ENCODE results near the gene OSBPL1A. TPM values are rescaled to one million over a fixed set of nuclear protein-coding genes. Genes with fewer than 3 reads are reported as not detected.

Gene OSBPL1A
- total RNA-seq, 2 donors from 2014 or later: 29.7 to 36.9 TPM

- no peak for DNase-seq
- H3K36me3 Mint-ChIP-seq (ENCODE audit: low read depth): peaks cover 13% of the 10 kb centered on the region
- Histone ChIP-seq H3K9me3 (ENCODE audit: control insufficient read depth, low read length) (peaks cover 7% of the 10 kb centered on the region), H3K9ac (ENCODE audit: extremely low read depth, low read length, poor library complexity, severe bottlenecking) (no peak overlapping the region), H3K27me3 (ENCODE audit: control insufficient read depth, insufficient read depth, low read length, poor library complexity, severe bottlenecking) (no peaks in the 10 kb centered on the region), H3K4me3 (ENCODE audit: low read length) (no peak overlapping the region), H3K27ac (ENCODE audit: low read depth, low read length) (no peak overlapping the region), H3K4me1 (ENCODE audit: control insufficient read depth, insufficient read depth, low read length) (peaks cover 3% of the 10 kb centered on the region), H3K36me3 (ENCODE audit: control insufficient read depth, insufficient read depth, low read length) (no peaks in the 10 kb centered on the region)
- peaks cover 4% of the 10 kb centered on the region for H3K4me1 Mint-ChIP-seq
- TF ChIP-seq, protein P1, sequence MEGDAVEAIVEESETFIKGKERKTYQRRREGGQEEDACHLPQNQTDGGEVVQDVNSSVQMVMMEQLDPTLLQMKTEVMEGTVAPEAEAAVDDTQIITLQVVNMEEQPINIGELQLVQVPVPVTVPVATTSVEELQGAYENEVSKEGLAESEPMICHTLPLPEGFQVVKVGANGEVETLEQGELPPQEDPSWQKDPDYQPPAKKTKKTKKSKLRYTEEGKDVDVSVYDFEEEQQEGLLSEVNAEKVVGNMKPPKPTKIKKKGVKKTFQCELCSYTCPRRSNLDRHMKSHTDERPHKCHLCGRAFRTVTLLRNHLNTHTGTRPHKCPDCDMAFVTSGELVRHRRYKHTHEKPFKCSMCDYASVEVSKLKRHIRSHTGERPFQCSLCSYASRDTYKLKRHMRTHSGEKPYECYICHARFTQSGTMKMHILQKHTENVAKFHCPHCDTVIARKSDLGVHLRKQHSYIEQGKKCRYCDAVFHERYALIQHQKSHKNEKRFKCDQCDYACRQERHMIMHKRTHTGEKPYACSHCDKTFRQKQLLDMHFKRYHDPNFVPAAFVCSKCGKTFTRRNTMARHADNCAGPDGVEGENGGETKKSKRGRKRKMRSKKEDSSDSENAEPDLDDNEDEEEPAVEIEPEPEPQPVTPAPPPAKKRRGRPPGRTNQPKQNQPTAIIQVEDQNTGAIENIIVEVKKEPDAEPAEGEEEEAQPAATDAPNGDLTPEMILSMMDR (conservative IDR thresholded peaks at IDR 0.05): no peak
- H3K4me3 Mint-ChIP-seq: no peak overlapping the region
- no peaks in the 10 kb centered on the region for H3K27me3 Mint-ChIP-seq (ENCODE audit: insufficient read depth)
- no peak overlapping the region for H3K27ac Mint-ChIP-seq
- peaks cover 12% of the 10 kb centered on the region for H3K9me3 Mint-ChIP-seq
Observed at GRCh38 chr18:24276994-24277393, 120.6 kb downstream of the OSBPL1A start.

GRCh38 chr18:24274837-24275236 is 122.8 kb downstream of the OSBPL1A start:
- no peaks in the 10 kb centered on the region for H3K36me3 ChIP-seq (ENCODE audit: control insufficient read depth, insufficient read depth, low read length)
- no peak overlapping the region for H3K27ac ChIP-seq (ENCODE audit: low read depth, low read length)
- Mint-ChIP-seq H3K27ac (no peak overlapping the region), H3K4me3 (no peak overlapping the region), H3K27me3 (ENCODE audit: insufficient read depth) (no peaks in the 10 kb centered on the region), H3K9me3 (no peaks in the 10 kb centered on the region), H3K36me3 (ENCODE audit: low read depth) (peaks cover 2% of the 10 kb centered on the region), H3K4me1 (peaks cover 13% of the 10 kb centered on the region)
- TF ChIP-seq, protein P1 (conservative IDR thresholded peaks at IDR 0.05): no peak
- peaks cover 8% of the 10 kb centered on the region for H3K4me1 ChIP-seq (ENCODE audit: control insufficient read depth, insufficient read depth, low read length)
- H3K27me3 ChIP-seq (ENCODE audit: control insufficient read depth, insufficient read depth, low read length, poor library complexity, severe bottlenecking): no peaks in the 10 kb centered on the region
- no peak for DNase-seq
- 91 to 96% methylated on average over 3 of the region's 3 CpGs for WGBS, 2 experiments (ENCODE audit: insufficient coverage in 1 of 2, insufficient read length in 1 of 2)
- no peak overlapping the region for H3K4me3 ChIP-seq (ENCODE audit: low read length)
- no peak overlapping the region for H3K9ac ChIP-seq (ENCODE audit: extremely low read depth, low read length, poor library complexity, severe bottlenecking)
- H3K9me3 ChIP-seq (ENCODE audit: control insufficient read depth, low read length): no peaks in the 10 kb centered on the region

- Histone ChIP-seq H3K4me3 (ENCODE audit: low read length) (no peak overlapping the region), H3K9ac (ENCODE audit: extremely low read depth, low read length, poor library complexity, severe bottlenecking) (no peak overlapping the region), H3K4me1 (ENCODE audit: control insufficient read depth, insufficient read depth, low read length) (peaks cover 8% of the 10 kb centered on the region), H3K36me3 (ENCODE audit: control insufficient read depth, insufficient read depth, low read length) (no peaks in the 10 kb centered on the region), H3K27ac (ENCODE audit: low read depth, low read length) (no peak overlapping the region), H3K27me3 (ENCODE audit: control insufficient read depth, insufficient read depth, low read length, poor library complexity, severe bottlenecking) (no peaks in the 10 kb centered on the region), H3K9me3 (ENCODE audit: control insufficient read depth, low read length) (no peaks in the 10 kb centered on the region)
- no peaks in the 10 kb centered on the region for H3K27me3 Mint-ChIP-seq (ENCODE audit: insufficient read depth)
- no peaks in the 10 kb centered on the region for H3K9me3 Mint-ChIP-seq
- DNase-seq: no peak
- H3K4me1 Mint-ChIP-seq: peaks cover 20% of the 10 kb centered on the region
- H3K4me3 Mint-ChIP-seq: no peak overlapping the region
- TF ChIP-seq, protein P1 (conservative IDR thresholded peaks at IDR 0.05): no peak
- no peaks in the 10 kb centered on the region for H3K36me3 Mint-ChIP-seq (ENCODE audit: low read depth)
- WGBS, 2 experiments (ENCODE audit: insufficient coverage in 1 of 2, insufficient read length in 1 of 2): 93 to 100% methylated on average over 2 of the region's 2 CpGs
- no peak overlapping the region for H3K27ac Mint-ChIP-seq
Observed at GRCh38 chr18:24273596-24273995, 124.0 kb downstream of the OSBPL1A start.
